ENCODE data around the gene SYDE2.

- no peak for TF ChIP-seq CTCF (IDR thresholded peaks at IDR 0.05)
- TF ChIP-seq EZH2 (IDR thresholded peaks at IDR 0.05; ENCODE audit: borderline replicate concordance, insufficient read depth, low read depth, low read length, poor library complexity, severe bottlenecking) = no peak
Observed at GRCh38 chr1:85225624-85226380, 25.0 kb upstream of the SYDE2 start.

All from B cell (primary cell).